Ovary (tissue), 3 donors: Measurements from ENCODE around the gene EPS8L2.

ENCODE experiments used
- CTCF ChIP-seq, 3 donors: fragments of 450-650 bp in 2 of 3; fragments of 200-600 bp in 1 of 3; IDR thresholded peaks; one replicate each; pipeline versions ENCODE4 v1.5.1 to v1.8.0; 2016 to 2022; ENCODE audit warnings: antibody characterized with exemption in 3 of 3, mild to moderate bottlenecking in 1 of 3
- POLR2A ChIP-seq: fragments of 450-650 bp; IDR thresholded peaks from one replicate; pipeline ENCODE4 v1.6.1; 2017; ENCODE audit warnings: antibody characterized with exemption, mild to moderate bottlenecking, moderate library complexity
- donor health status: DM: no; HTN: no; CAD: no.

GRCh38 chr11:703506-703905 is 2.5 kb upstream of the EPS8L2 start:
- TF ChIP-seq CTCF (IDR thresholded peaks at IDR 0.05) (no peak), POLR2A (no peak)
